HCT116 (cell line): Measurements from ENCODE around the gene HNRNPK.

Source experiments
- CEBPB ChIP-seq: IDR thresholded peaks from 2 replicates; pipeline ENCODE4 v1.6.1; 2012; ENCODE audit warnings: low read depth
- CTCF ChIP-seq, 3 experiments: fragments of 200-600 bp in 1 of 3; sonication (generic) in 1 of 3; IDR thresholded peaks in 2 of 3; conservative IDR thresholded peaks in 1 of 3; 2 replicates each; pipeline ENCODE4 v1.5.1; 2012 to 2017; ENCODE audit warnings: low read depth in 2 of 3, low read length in 2 of 3, antibody characterized with exemption in 1 of 3, borderline replicate concordance in 1 of 3, control low read depth in 1 of 3, mild to moderate bottlenecking in 1 of 3, mixed read lengths in 1 of 3, mixed run types in 1 of 3, moderate library complexity in 1 of 3; ENCODE audit not compliant: insufficient read depth in 1 of 3
- ELF1 ChIP-seq: IDR thresholded peaks from 2 replicates; pipeline ENCODE4 v1.6.1; 2012; ENCODE audit warnings: low read depth, borderline replicate concordance
- EZH2 ChIP-seq: fragments of 200-600 bp; sonication (generic); IDR thresholded peaks from 2 replicates; pipeline ENCODE4 v1.6.1; 2017; ENCODE audit warnings: antibody characterized with exemption, mixed run types
- EZH2phosphoT487 ChIP-seq: fragments of 200-600 bp; IDR thresholded peaks from 2 replicates; pipeline ENCODE4 v1.6.1; 2018; ENCODE audit warnings: antibody characterized with exemption, borderline replicate concordance
- FOSL1 ChIP-seq: IDR thresholded peaks from 2 replicates; pipeline ENCODE4 v1.6.1; 2012; ENCODE audit warnings: low read depth
- POLR2A ChIP-seq: IDR thresholded peaks from 2 replicates; pipeline ENCODE4 v1.7.0; 2011; ENCODE audit warnings: borderline replicate concordance; ENCODE audit not compliant: insufficient read depth, insufficient read length; ENCODE audit errors: extremely low read depth
- RAD21 ChIP-seq: IDR thresholded peaks from 2 replicates; pipeline ENCODE4 v1.6.1; 2012; ENCODE audit warnings: low read depth, mild to moderate bottlenecking

- TF ChIP-seq CTCF (IDR thresholded peaks at IDR 0.05 in 2 of 3, conservative IDR thresholded peaks at IDR 0.05 in 1 of 3; ENCODE audit: borderline replicate concordance in 1 of 3, insufficient read depth in 1 of 3, low read depth in 2 of 3, low read length in 2 of 3): no peak
- TF ChIP-seq ELF1: no peak
- TF ChIP-seq RAD21: no peak
- no peak for TF ChIP-seq EZH2phosphoT487
- TF ChIP-seq CEBPB: no peak
- TF ChIP-seq FOSL1: no peak
- TF ChIP-seq EZH2: no peak
- no peak for TF ChIP-seq POLR2A
These were observed 24.0 kb downstream of the HNRNPK start for GRCh38 chr9:83956086-83956435.
